C4-2B (cell line): ENCODE results near the gene IGF2.

Source experiments
- H3K27ac ChIP-seq: fragments of 450-650 bp; 2 replicates; pipeline ENCODE4 v1.5.1; 2017
- CTCF ChIP-seq: fragments of 450-650 bp; conservative IDR thresholded peaks from 2 replicates; pipeline ENCODE4 v1.5.1; 2017; ENCODE audit warnings: mild to moderate bottlenecking
- ZFX ChIP-seq: fragments of 450-650 bp; IDR thresholded peaks from 2 replicates; pipeline ENCODE4 v1.6.1; 2017

IGF2 gene

GRCh38 chr11:2107941-2108630, 31.1 kb downstream of the IGF2 start:
- no peak overlapping the region for H3K27ac ChIP-seq
- TF ChIP-seq ZFX, result no peak
- no peak for TF ChIP-seq CTCF

- H3K27ac ChIP-seq, result no peak overlapping the region
- no peak for TF ChIP-seq ZFX
- no peak for TF ChIP-seq CTCF
Measured at GRCh38 chr11:2107521-2107920, 31.7 kb downstream of the IGF2 start.

- TF ChIP-seq CTCF (no peak), ZFX (no peak)
- no peak overlapping the region for H3K27ac ChIP-seq
Measured at GRCh38 chr11:2106583-2107209, 32.5 kb downstream of the IGF2 start.

- TF ChIP-seq ZFX (no peak), CTCF (no peak)
Measured at GRCh38 chr11:2105511-2105910, 33.7 kb downstream of the IGF2 start.

GRCh38 chr11:2104524-2105440, 34.4 kb downstream of the IGF2 start:
- TF ChIP-seq CTCF (no peak), ZFX (no peak)
- no peak overlapping the region for H3K27ac ChIP-seq

More at GRCh38 chr11:2105511-2105910, 33.7 kb downstream of the IGF2 start:
- no peak overlapping the region for H3K27ac ChIP-seq

GRCh38 chr11:2103668-2104523, 35.3 kb downstream of the IGF2 start:
- H3K27ac ChIP-seq, result no peak overlapping the region
- TF ChIP-seq ZFX, result no peak
- TF ChIP-seq CTCF, result no peak
